ENCODE data around the gene PTCH1. TPM values are rescaled to one million over a fixed set of nuclear protein-coding genes. Genes with fewer than 3 reads are reported as not detected.

PTCH1 gene
- total RNA-seq, 2 donors from 2014 or later = 27.5 to 108 TPM

GRCh38 chr9:95499847-95500246, 16.9 kb downstream of the PTCH1 start:
- Histone ChIP-seq H3K36me3 (no peaks in the 10 kb centered on the region), H3K27ac (no peak overlapping the region), H3K27me3 (replicated peaks; ENCODE audit: insufficient read depth) (no peaks in the 10 kb centered on the region), H3K4me3 (no peak overlapping the region), H3K4me1 (replicated peaks) (peaks cover 5% of the 10 kb centered on the region), H3K9me3 (no peaks in the 10 kb centered on the region)
- 41% methylated on average over 9 of the region's 9 CpGs for WGBS
- TF ChIP-seq POLR2A (IDR thresholded peaks at IDR 0.05) = no peak
- intact Hi-C loops (cut with DNase I) = no loop called here
- no peak for DNase-seq (ENCODE audit: low spot score)

DNA sequence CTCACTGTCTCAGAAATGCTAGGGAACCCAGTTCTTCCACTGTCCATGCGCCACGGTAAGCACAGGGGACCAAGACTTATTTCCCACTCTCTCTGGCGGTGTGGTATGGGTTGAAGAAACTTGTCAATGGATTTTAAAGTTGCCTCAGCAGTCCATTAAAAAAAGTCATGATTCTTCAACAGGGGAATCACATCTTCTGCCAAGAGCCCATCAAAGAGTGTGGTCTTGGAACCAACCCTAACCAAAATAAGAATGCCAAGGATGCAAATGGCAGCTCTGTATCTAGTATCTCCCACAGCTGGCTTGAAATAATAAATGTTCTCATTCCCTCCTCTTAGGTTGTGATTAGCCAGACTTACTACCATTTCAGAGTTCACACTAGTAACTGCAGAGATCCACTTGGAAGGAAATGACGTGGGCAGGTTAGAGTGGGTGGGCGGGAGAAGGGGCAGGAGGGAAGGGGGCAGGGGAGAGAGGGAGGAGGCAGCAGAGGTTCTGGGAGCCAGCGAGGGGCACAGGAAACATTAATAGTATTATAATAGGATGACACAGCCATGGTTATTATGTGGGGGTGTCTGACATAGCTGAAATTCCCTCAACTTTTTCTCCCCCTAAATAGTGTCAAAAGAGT, 17.6 kb downstream of the PTCH1 start:
- WGBS = 68% methylated on average over 6 of the region's 6 CpGs
- no peak for DNase-seq (ENCODE audit: low spot score)
- peaks cover under 1% of the 10 kb centered on the region for H3K4me1 ChIP-seq (replicated peaks)
- H3K27ac ChIP-seq = no peak overlapping the region
- TF ChIP-seq POLR2AphosphoS5 (IDR thresholded peaks at IDR 0.05) = no peak
- TF ChIP-seq, protein P1, sequence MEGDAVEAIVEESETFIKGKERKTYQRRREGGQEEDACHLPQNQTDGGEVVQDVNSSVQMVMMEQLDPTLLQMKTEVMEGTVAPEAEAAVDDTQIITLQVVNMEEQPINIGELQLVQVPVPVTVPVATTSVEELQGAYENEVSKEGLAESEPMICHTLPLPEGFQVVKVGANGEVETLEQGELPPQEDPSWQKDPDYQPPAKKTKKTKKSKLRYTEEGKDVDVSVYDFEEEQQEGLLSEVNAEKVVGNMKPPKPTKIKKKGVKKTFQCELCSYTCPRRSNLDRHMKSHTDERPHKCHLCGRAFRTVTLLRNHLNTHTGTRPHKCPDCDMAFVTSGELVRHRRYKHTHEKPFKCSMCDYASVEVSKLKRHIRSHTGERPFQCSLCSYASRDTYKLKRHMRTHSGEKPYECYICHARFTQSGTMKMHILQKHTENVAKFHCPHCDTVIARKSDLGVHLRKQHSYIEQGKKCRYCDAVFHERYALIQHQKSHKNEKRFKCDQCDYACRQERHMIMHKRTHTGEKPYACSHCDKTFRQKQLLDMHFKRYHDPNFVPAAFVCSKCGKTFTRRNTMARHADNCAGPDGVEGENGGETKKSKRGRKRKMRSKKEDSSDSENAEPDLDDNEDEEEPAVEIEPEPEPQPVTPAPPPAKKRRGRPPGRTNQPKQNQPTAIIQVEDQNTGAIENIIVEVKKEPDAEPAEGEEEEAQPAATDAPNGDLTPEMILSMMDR (IDR thresholded peaks at IDR 0.05) = no peak
- TF ChIP-seq POLR2A (IDR thresholded peaks at IDR 0.05) = no peak
- no peak overlapping the region for H3K4me3 ChIP-seq
- H3K27me3 ChIP-seq (replicated peaks; ENCODE audit: insufficient read depth) = no peaks in the 10 kb centered on the region
- no peaks in the 10 kb centered on the region for H3K36me3 ChIP-seq
- no peaks in the 10 kb centered on the region for H3K9me3 ChIP-seq
- intact Hi-C loops (cut with DNase I) = no loop called here

GRCh38 chr9:95498641-95499040, 18.1 kb downstream of the PTCH1 start:
- Histone ChIP-seq H3K27me3 (replicated peaks; ENCODE audit: insufficient read depth) (no peaks in the 10 kb centered on the region), H3K4me3 (no peak overlapping the region), H3K36me3 (no peaks in the 10 kb centered on the region), H3K9me3 (no peaks in the 10 kb centered on the region), H3K4me1 (replicated peaks) (no peaks in the 10 kb centered on the region), H3K27ac (no peak overlapping the region)
- no peak for DNase-seq (ENCODE audit: low spot score)
- intact Hi-C loops (cut with DNase I) = no loop called here
- 46% methylated on average over 4 of the region's 4 CpGs for WGBS
- TF ChIP-seq POLR2AphosphoS5 (IDR thresholded peaks at IDR 0.05) (no peak), POLR2A (IDR thresholded peaks at IDR 0.05) (no peak)
- TF ChIP-seq, protein P1 (IDR thresholded peaks at IDR 0.05) = no peak

DNA sequence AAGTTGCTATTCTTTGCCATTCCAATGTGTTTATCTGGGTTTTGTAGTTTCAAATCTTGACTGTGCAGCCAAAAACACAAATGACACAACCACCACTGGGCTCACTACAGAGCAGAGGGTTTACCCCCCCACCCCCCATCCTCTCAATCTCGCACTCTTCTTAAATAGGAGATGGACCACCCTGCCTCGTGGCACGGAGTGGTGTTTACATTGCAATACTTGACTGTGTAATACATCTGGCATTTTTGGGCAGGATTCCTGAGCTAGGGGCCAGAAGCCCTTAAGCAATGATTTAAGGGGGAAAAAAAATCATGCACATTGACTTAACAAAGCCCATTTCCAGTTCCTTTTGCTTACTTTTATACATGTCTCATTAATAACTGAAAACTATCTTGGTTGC, 19.0 kb downstream of the PTCH1 start:
- no peaks in the 10 kb centered on the region for H3K9me3 ChIP-seq
- H3K27ac ChIP-seq = no peak overlapping the region
- no peaks in the 10 kb centered on the region for H3K4me1 ChIP-seq (replicated peaks)
- no peaks in the 10 kb centered on the region for H3K36me3 ChIP-seq
- DNase-seq (ENCODE audit: low spot score) = no peak
- intact Hi-C loops (cut with DNase I) = no loop called here
- TF ChIP-seq POLR2A (IDR thresholded peaks at IDR 0.05) (no peak), POLR2AphosphoS5 (IDR thresholded peaks at IDR 0.05) (no peak)
- TF ChIP-seq, protein P1 (IDR thresholded peaks at IDR 0.05) = no peak
- 19% methylated on average over 3 of the region's 3 CpGs for WGBS
- H3K4me3 ChIP-seq = no peak overlapping the region
- no peaks in the 10 kb centered on the region for H3K27me3 ChIP-seq (replicated peaks; ENCODE audit: insufficient read depth)

GRCh38 chr9:95496687-95497086, 20.1 kb downstream of the PTCH1 start:
- DNase-seq (ENCODE audit: low spot score) = no peak
- Histone ChIP-seq H3K4me1 (replicated peaks) (no peaks in the 10 kb centered on the region), H3K36me3 (no peaks in the 10 kb centered on the region), H3K27me3 (replicated peaks; ENCODE audit: insufficient read depth) (no peaks in the 10 kb centered on the region), H3K27ac (no peak overlapping the region), H3K9me3 (no peaks in the 10 kb centered on the region), H3K4me3 (no peak overlapping the region)
- WGBS = 74% methylated on average over 2 of the region's 2 CpGs
- intact Hi-C loops (cut with DNase I) = no loop called here
- TF ChIP-seq, protein P1 (IDR thresholded peaks at IDR 0.05) = no peak
- no peak for TF ChIP-seq POLR2A (IDR thresholded peaks at IDR 0.05)
- TF ChIP-seq POLR2AphosphoS5 (IDR thresholded peaks at IDR 0.05) = no peak

Measured in prostate gland (tissue), 2 donors.